WTC11 (cell line): ENCODE results near the gene GSTT2B. TPM values are rescaled to one million over a fixed set of nuclear protein-coding genes. Genes with fewer than 3 reads are reported as not detected.
A peak's percentile ranks its signal among the peaks of the same experiment; 100 is the strongest.
"Not testable (repeated sequence)": the region's sequence is repeated elsewhere in the genome, so short reads cannot be mapped to it uniquely, and the experiment has no call there.

Experiments
- ATAC-seq: fragments of 200-7000 bp; cut with Tn5 transposase; 2 replicates; pipeline ENCODE4 v1.10.0; 2021; ENCODE audit warnings: mild to moderate bottlenecking, moderate library complexity
- CTCF ChIA-PET: fragments of 300-600 bp; sonication (Branson Sonifier 250); formaldehyde crosslinking; loops from one replicate; lab custom pipeline; 2021; ENCODE audit warnings: antibody characterized with exemption; lab: Charles Lee
- POLR2A ChIA-PET: fragments of 350-600 bp; sonication (Branson Sonifier 250); formaldehyde crosslinking; loops from one replicate; lab custom pipeline; 2021; ENCODE audit warnings: antibody characterized with exemption; lab: Charles Lee
- DNase-seq: peaks from one replicate; pipeline ENCODE4 v3.0.0; 2021; ENCODE audit warnings: low spot score
- H3K27ac Mint-ChIP-seq: 2 replicates; pipeline ENCODE4 v1.8.0; 2021; ENCODE audit warnings: mixed read lengths
- H3K27me3 Mint-ChIP-seq: 2 replicates; pipeline ENCODE4 v1.8.0; 2021; ENCODE audit warnings: low read depth, mild to moderate bottlenecking, moderate library complexity, mixed read lengths
- H3K36me3 Mint-ChIP-seq: 2 replicates; pipeline ENCODE4 v1.8.0; 2021; ENCODE audit warnings: mixed read lengths
- H3K4me1 Mint-ChIP-seq: 2 replicates; pipeline ENCODE4 v1.8.0; 2022; ENCODE audit warnings: mixed read lengths
- H3K4me3 Mint-ChIP-seq: 2 replicates; pipeline ENCODE4 v1.8.0; 2021; ENCODE audit warnings: mild to moderate bottlenecking, moderate library complexity, mixed read lengths
- H3K9me3 Mint-ChIP-seq: 2 replicates; pipeline ENCODE4 v1.8.0; 2021; ENCODE audit warnings: mixed read lengths
- CBFB ChIP-seq: sonication (generic); formaldehyde crosslinking; IDR thresholded peaks from 2 replicates; pipeline ENCODE4 v1.8.1; 2022; ENCODE audit warnings: mild to moderate bottlenecking, low read depth, missing genetic modification reagents
- CREB1 ChIP-seq: sonication (generic); formaldehyde crosslinking; IDR thresholded peaks from 2 replicates; pipeline ENCODE4 v1.8.0; 2023; ENCODE audit warnings: mild to moderate bottlenecking, missing genetic modification reagents
- E2F4 ChIP-seq: sonication (generic); formaldehyde crosslinking; IDR thresholded peaks from 2 replicates; pipeline ENCODE4 v1.8.1; 2022; ENCODE audit warnings: low read depth, mild to moderate bottlenecking, moderate library complexity, missing genetic modification reagents, borderline replicate concordance
- ELF4 ChIP-seq: sonication (generic); formaldehyde crosslinking; IDR thresholded peaks from 2 replicates; pipeline ENCODE4 v1.8.1; 2022; ENCODE audit warnings: low read depth, mild to moderate bottlenecking, moderate library complexity, missing genetic modification reagents
- EMX1 ChIP-seq: fragments of 250-450 bp; sonication (Bioruptor Pico); IDR thresholded peaks from 2 replicates; pipeline ENCODE4 v1.8.0; 2021; ENCODE audit warnings: mild to moderate bottlenecking
- FOXJ3 ChIP-seq: sonication (generic); formaldehyde crosslinking; IDR thresholded peaks from 2 replicates; pipeline ENCODE4 v1.9.0; 2021; ENCODE audit warnings: missing genetic modification reagents, mild to moderate bottlenecking, borderline replicate concordance
- GRHL2 ChIP-seq: fragments of 250-450 bp; sonication (Bioruptor Pico); IDR thresholded peaks from 2 replicates; pipeline ENCODE4 v1.8.0; 2022; ENCODE audit warnings: mild to moderate bottlenecking, moderate library complexity; ENCODE audit not compliant: insufficient replicate concordance, severe bottlenecking
- IRF2 ChIP-seq: sonication (generic); formaldehyde crosslinking; IDR thresholded peaks from 2 replicates; pipeline ENCODE4 v1.8.0; 2022; ENCODE audit warnings: low read depth, missing genetic modification reagents, borderline replicate concordance
- JUN ChIP-seq: sonication (generic); formaldehyde crosslinking; IDR thresholded peaks from 2 replicates; pipeline ENCODE4 v1.8.0; 2023; ENCODE audit warnings: mild to moderate bottlenecking, missing genetic modification reagents
- NR3C1 ChIP-seq: sonication (generic); formaldehyde crosslinking; conservative IDR thresholded peaks from 2 replicates; pipeline ENCODE4 v1.8.1; 2023; ENCODE audit warnings: low read depth, mild to moderate bottlenecking, missing genetic modification reagents
- RELA ChIP-seq: sonication (generic); formaldehyde crosslinking; IDR thresholded peaks from 2 replicates; pipeline ENCODE4 v1.8.1; 2022; ENCODE audit warnings: missing genetic modification reagents, mild to moderate bottlenecking, borderline replicate concordance
- SMAD3 ChIP-seq: sonication (generic); formaldehyde crosslinking; IDR thresholded peaks from 2 replicates; pipeline ENCODE4 v1.8.0; 2022; ENCODE audit warnings: missing genetic modification reagents, mild to moderate bottlenecking, borderline replicate concordance
- TEAD4 ChIP-seq: sonication (generic); formaldehyde crosslinking; IDR thresholded peaks from 2 replicates; pipeline ENCODE4 v1.8.0; 2022; ENCODE audit warnings: mild to moderate bottlenecking, missing genetic modification reagents
- USF2 ChIP-seq: sonication (generic); formaldehyde crosslinking; IDR thresholded peaks from 2 replicates; pipeline ENCODE4 v1.8.1; 2023; ENCODE audit warnings: mild to moderate bottlenecking, missing genetic modification reagents, moderate library complexity
- ZNF317 ChIP-seq: sonication (generic); formaldehyde crosslinking; IDR thresholded peaks from 2 replicates; pipeline ENCODE4 v1.8.1; 2023; ENCODE audit warnings: low read depth, mild to moderate bottlenecking, moderate library complexity, missing genetic modification reagents, borderline replicate concordance
- ZNF423 ChIP-seq: fragments of 250-450 bp; sonication (Bioruptor Pico); IDR thresholded peaks from 2 replicates; pipeline ENCODE4 v2.1.2; 2022; ENCODE audit warnings: mild to moderate bottlenecking, moderate library complexity
- ZNF425 ChIP-seq: fragments of 250-450 bp; sonication (Bioruptor Pico); conservative IDR thresholded peaks from 2 replicates; pipeline ENCODE4 v1.9.0; 2021; ENCODE audit warnings: mild to moderate bottlenecking
- ZNF671 ChIP-seq: fragments of 250-450 bp; sonication (Bioruptor Pico); IDR thresholded peaks from 2 replicates; pipeline ENCODE4 v1.8.0; 2021; ENCODE audit warnings: mild to moderate bottlenecking
- total RNA-seq: library from RNA; stranded (reverse); gene quantifications from 3 replicates; pipeline ENCODE4 v1.2.3, GENCODE V29; 2021
- TF ChIP-seq, protein P1 (sequence below): sonication (generic); formaldehyde crosslinking; IDR thresholded peaks from 2 replicates; pipeline ENCODE4 v1.8.1; 2022; ENCODE audit warnings: mild to moderate bottlenecking, moderate library complexity, missing genetic modification reagents
- TF ChIP-seq, protein P2 (sequence below): fragments of 250-450 bp; sonication (Bioruptor Pico); IDR thresholded peaks from 2 replicates; pipeline ENCODE4 v1.9.0; 2021; ENCODE audit warnings: moderate library complexity, mild to moderate bottlenecking, inconsistent platforms, borderline replicate concordance
- TF ChIP-seq, protein P3 (sequence below): sonication (generic); formaldehyde crosslinking; IDR thresholded peaks from 2 replicates; pipeline ENCODE4 v1.8.1; 2023; ENCODE audit warnings: mild to moderate bottlenecking, missing genetic modification reagents, borderline replicate concordance
- TF ChIP-seq, protein P4 (sequence below): sonication (generic); formaldehyde crosslinking; IDR thresholded peaks from 2 replicates; pipeline ENCODE4 v1.8.0; 2023; ENCODE audit warnings: missing genetic modification reagents
- TF ChIP-seq, protein P5 (sequence below): sonication (generic); formaldehyde crosslinking; IDR thresholded peaks from 2 replicates; pipeline ENCODE4 v1.8.0; 2022; ENCODE audit warnings: mild to moderate bottlenecking, missing genetic modification reagents

GSTT2B gene
- total RNA-seq, 1 experiment from 2014 or later, result 16.6 TPM

DNA sequence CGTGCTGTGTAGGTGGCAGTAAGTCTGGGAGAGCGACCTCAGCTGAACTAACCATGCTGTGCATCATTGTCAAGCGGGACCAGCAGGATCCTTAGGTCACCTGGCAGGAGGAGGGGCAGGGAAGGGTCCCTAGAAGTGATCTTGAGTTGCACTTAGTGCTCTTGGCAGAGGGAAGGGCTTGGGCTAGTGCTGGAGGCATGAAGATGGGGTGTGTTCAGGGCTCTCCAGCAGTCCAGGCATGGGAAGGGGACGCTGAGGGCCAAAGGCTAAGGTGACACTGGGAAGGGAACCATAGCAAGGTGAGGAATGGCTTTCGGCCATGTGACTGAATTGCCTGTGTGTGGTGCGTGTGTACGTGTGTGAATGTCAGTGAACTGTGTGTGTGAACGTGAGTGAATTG lies 25.1 kb upstream of the GSTT2B start:
- POLR2A ChIA-PET, ATAC-seq, CTCF ChIA-PET, DNase-seq, H3K4me3 Mint-ChIP-seq, H3K27me3 Mint-ChIP-seq, H3K27ac Mint-ChIP-seq, H3K36me3 Mint-ChIP-seq: not testable (repeated sequence)
- Mint-ChIP-seq H3K9me3 (peaks cover 21% of the 10 kb centered on the region), H3K4me1 (peaks cover 23% of the 10 kb centered on the region)
- 0 out of 2 replicates have a peak, but pooled peaks have one; percentile 17 for TF ChIP-seq USF2 (CRISPR knock-in tag)

GRCh38 chr22:23984430-23984829 lies 23.4 kb upstream of the GSTT2B start:
- POLR2A ChIA-PET, result no interaction called here
- peak overlapping the region; percentile 95 for H3K27ac Mint-ChIP-seq
- CTCF ChIA-PET, result interaction anchor here (0.6 to 0.7 kb wide), 2 partner anchors 190 to 195 kb away, joined by 3 to 7 read pairs; no protein-coding TSS in a partner anchor
- 0 out of 2 replicates have a peak overlapping the region, but pooled peaks have one; percentile 37 for H3K4me3 Mint-ChIP-seq
- peaks cover 6% of the 10 kb centered on the region for H3K27me3 Mint-ChIP-seq
- H3K9me3 Mint-ChIP-seq, result peaks cover 21% of the 10 kb centered on the region
- DNase-seq, result peak; percentile 79
- ATAC-seq, result peak; percentile 75
- peaks cover 10% of the 10 kb centered on the region for H3K36me3 Mint-ChIP-seq
- peaks cover 23% of the 10 kb centered on the region for H3K4me1 Mint-ChIP-seq
- TF ChIP-seq, protein P1, sequence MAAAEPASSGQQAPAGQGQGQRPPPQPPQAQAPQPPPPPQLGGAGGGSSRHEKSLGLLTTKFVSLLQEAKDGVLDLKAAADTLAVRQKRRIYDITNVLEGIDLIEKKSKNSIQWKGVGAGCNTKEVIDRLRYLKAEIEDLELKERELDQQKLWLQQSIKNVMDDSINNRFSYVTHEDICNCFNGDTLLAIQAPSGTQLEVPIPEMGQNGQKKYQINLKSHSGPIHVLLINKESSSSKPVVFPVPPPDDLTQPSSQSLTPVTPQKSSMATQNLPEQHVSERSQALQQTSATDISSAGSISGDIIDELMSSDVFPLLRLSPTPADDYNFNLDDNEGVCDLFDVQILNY (CRISPR knock-in tag), result no peak
- TF ChIP-seq ZNF671 (CRISPR knock-in tag), result no peak
- no peak for TF ChIP-seq SMAD3 (CRISPR knock-in tag)
- no peak for TF ChIP-seq RELA
- no peak for TF ChIP-seq IRF2 (CRISPR knock-in tag)
- TF ChIP-seq ZNF423, result no peak
- TF ChIP-seq E2F4 (CRISPR knock-in tag), result no peak
- no peak for TF ChIP-seq TEAD4 (CRISPR knock-in tag)
- TF ChIP-seq ELF4 (CRISPR knock-in tag), result no peak
- TF ChIP-seq ZNF425, result no peak
- TF ChIP-seq JUN (CRISPR knock-in tag), result no peak
- no peak for TF ChIP-seq GRHL2 (CRISPR knock-in tag)
- no peak for TF ChIP-seq CBFB (CRISPR knock-in tag)
- no peak for TF ChIP-seq ZNF317 (CRISPR knock-in tag)
- TF ChIP-seq, protein P2, sequence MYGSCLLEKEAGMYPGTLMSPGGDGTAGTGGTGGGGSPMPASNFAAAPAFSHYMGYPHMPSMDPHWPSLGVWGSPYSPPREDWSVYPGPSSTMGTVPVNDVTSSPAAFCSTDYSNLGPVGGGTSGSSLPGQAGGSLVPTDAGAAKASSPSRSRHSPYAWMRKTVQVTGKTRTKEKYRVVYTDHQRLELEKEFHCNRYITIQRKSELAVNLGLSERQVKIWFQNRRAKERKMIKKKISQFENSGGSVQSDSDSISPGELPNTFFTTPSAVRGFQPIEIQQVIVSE (CRISPR knock-in tag), result no peak
- no peak for TF ChIP-seq CREB1 (CRISPR knock-in tag)
- TF ChIP-seq, protein P3, sequence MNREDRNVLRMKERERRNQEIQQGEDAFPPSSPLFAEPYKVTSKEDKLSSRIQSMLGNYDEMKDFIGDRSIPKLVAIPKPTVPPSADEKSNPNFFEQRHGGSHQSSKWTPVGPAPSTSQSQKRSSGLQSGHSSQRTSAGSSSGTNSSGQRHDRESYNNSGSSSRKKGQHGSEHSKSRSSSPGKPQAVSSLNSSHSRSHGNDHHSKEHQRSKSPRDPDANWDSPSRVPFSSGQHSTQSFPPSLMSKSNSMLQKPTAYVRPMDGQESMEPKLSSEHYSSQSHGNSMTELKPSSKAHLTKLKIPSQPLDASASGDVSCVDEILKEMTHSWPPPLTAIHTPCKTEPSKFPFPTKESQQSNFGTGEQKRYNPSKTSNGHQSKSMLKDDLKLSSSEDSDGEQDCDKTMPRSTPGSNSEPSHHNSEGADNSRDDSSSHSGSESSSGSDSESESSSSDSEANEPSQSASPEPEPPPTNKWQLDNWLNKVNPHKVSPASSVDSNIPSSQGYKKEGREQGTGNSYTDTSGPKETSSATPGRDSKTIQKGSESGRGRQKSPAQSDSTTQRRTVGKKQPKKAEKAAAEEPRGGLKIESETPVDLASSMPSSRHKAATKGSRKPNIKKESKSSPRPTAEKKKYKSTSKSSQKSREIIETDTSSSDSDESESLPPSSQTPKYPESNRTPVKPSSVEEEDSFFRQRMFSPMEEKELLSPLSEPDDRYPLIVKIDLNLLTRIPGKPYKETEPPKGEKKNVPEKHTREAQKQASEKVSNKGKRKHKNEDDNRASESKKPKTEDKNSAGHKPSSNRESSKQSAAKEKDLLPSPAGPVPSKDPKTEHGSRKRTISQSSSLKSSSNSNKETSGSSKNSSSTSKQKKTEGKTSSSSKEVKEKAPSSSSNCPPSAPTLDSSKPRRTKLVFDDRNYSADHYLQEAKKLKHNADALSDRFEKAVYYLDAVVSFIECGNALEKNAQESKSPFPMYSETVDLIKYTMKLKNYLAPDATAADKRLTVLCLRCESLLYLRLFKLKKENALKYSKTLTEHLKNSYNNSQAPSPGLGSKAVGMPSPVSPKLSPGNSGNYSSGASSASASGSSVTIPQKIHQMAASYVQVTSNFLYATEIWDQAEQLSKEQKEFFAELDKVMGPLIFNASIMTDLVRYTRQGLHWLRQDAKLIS (CRISPR knock-in tag), result no peak
- TF ChIP-seq NR3C1 (CRISPR knock-in tag), result no peak
- no peak for TF ChIP-seq FOXJ3 (CRISPR knock-in tag)
- TF ChIP-seq EMX1, result no peak
- TF ChIP-seq, protein P4, sequence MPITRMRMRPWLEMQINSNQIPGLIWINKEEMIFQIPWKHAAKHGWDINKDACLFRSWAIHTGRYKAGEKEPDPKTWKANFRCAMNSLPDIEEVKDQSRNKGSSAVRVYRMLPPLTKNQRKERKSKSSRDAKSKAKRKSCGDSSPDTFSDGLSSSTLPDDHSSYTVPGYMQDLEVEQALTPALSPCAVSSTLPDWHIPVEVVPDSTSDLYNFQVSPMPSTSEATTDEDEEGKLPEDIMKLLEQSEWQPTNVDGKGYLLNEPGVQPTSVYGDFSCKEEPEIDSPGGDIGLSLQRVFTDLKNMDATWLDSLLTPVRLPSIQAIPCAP (CRISPR knock-in tag), result no peak
- TF ChIP-seq, protein P5, sequence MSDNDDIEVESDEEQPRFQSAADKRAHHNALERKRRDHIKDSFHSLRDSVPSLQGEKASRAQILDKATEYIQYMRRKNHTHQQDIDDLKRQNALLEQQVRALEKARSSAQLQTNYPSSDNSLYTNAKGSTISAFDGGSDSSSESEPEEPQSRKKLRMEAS (CRISPR knock-in tag), result peak; percentile 48; the same call in 1 of the 2 replicates
